Stomach (tissue), 4 donors: Measurements from ENCODE around the gene ABCC10.

Experiments used
- CTCF ChIP-seq, 7 experiments: fragments of 450-650 bp in 4 of 7; fragments of 200-600 bp in 3 of 7; sonication (generic) in 3 of 7; IDR thresholded peaks; one replicate each; pipeline ENCODE4 v1.5.1; 2016 to 2019; ENCODE audit warnings: antibody characterized with exemption in 7 of 7, control low read depth in 2 of 7, mild to moderate bottlenecking in 1 of 7
- POLR2A ChIP-seq, 4 donors: fragments of 450-650 bp; IDR thresholded peaks; one replicate each; pipeline ENCODE4 v1.6.1; 2016; ENCODE audit warnings: antibody characterized with exemption in 4 of 4, control low read depth in 2 of 4, mild to moderate bottlenecking in 1 of 4, moderate library complexity in 1 of 4

- no peak for TF ChIP-seq CTCF (IDR thresholded peaks at IDR 0.05)
- TF ChIP-seq POLR2A (IDR thresholded peaks at IDR 0.05): no peak
Observed at GRCh38 chr6:43460032-43460431, 32.7 kb downstream of the ABCC10 start.
